ENCODE results near the gene TNFRSF8. TPM values are rescaled to one million over a fixed set of nuclear protein-coding genes. Genes with fewer than 3 reads are reported as not detected.

The TNFRSF8 gene
- total RNA-seq, 1 experiment from 2014 or later = 0.13 TPM

- no peaks in the 10 kb centered on the region for H3K36me3 ChIP-seq (ENCODE audit: control insufficient read depth, insufficient read depth, low read length)
- POLR2A ChIA-PET = no interaction called here
- no peaks in the 10 kb centered on the region; the same call in 1 of the 2 replicates for H3K4me1 ChIP-seq (ENCODE audit: control insufficient read depth, insufficient read depth, low read length)
- CTCF ChIA-PET = no interaction called here
- H3K27ac ChIP-seq (ENCODE audit: low read length) = no peak overlapping the region
- no peak overlapping the region for H3K4me3 ChIP-seq (ENCODE audit: low read depth in 2 of 2, low read length in 2 of 2)
- intact Hi-C loops (cut with micrococcal nuclease; ENCODE audit: unreplicated experiment) = no loop called here
- H3K9me3 ChIP-seq (ENCODE audit: control insufficient read depth, insufficient read depth, low read depth, low read length) = no peaks in the 10 kb centered on the region
- no TSS peak for BruUV-seq (replicated peaks)
- no peak for TF ChIP-seq TCF7L2 (IDR thresholded peaks at IDR 0.05; ENCODE audit: low read depth, low read length)
- TF ChIP-seq POLR2AphosphoS5 (IDR thresholded peaks at IDR 0.05; ENCODE audit: low read depth, low read length) = no peak
- TF ChIP-seq CTCF (IDR thresholded peaks at IDR 0.05) = no peak
- TF ChIP-seq REST (IDR thresholded peaks at IDR 0.05; ENCODE audit: insufficient read depth in 1 of 2, low read depth in 2 of 2, low read length in 1 of 2) = no peak
- no peak for TF ChIP-seq SIN3A (IDR thresholded peaks at IDR 0.05; ENCODE audit: borderline replicate concordance, insufficient read depth, low read depth, low read length)
- DNase-seq (ENCODE audit: low read depth, low spot score) (no peak), ATAC-seq (no peak)
- in situ Hi-C loops (cut with HindIII; ENCODE audit: low pct_unique_long_range_greater_than_20kb, low sequenced_read_pairs) = no loop called here
- H3K27me3 ChIP-seq (ENCODE audit: control insufficient read depth, insufficient read depth, low read length) = no peaks in the 10 kb centered on the region
These were observed 15.8 kb upstream of the TNFRSF8 start for GRCh38 chr1:12047120-12047876.

- Histone ChIP-seq H3K9me3 (ENCODE audit: control insufficient read depth, insufficient read depth, low read depth, low read length) (no peaks in the 10 kb centered on the region), H3K4me1 (ENCODE audit: control insufficient read depth, insufficient read depth, low read length) (no peaks in the 10 kb centered on the region; the same call in 1 of the 2 replicates), H3K4me3 (ENCODE audit: low read depth in 2 of 2, low read length in 2 of 2) (no peak overlapping the region), H3K27ac (ENCODE audit: low read length) (no peak overlapping the region), H3K36me3 (ENCODE audit: control insufficient read depth, insufficient read depth, low read length) (no peaks in the 10 kb centered on the region), H3K27me3 (ENCODE audit: control insufficient read depth, insufficient read depth, low read length) (no peaks in the 10 kb centered on the region)
- no peak for DNase-seq (ENCODE audit: low read depth, low spot score)
- ChIA-PET CTCF (no interaction called here), POLR2A (interaction anchor here (1.0 kb wide), 1 partner anchor 139 kb away, joined by 4 read pairs; no protein-coding TSS in a partner anchor)
- no TSS peak for BruUV-seq (replicated peaks)
- TF ChIP-seq CTCF (IDR thresholded peaks at IDR 0.05) (no peak), POLR2AphosphoS5 (IDR thresholded peaks at IDR 0.05; ENCODE audit: low read depth, low read length) (no peak), REST (IDR thresholded peaks at IDR 0.05; ENCODE audit: insufficient read depth in 1 of 2, low read depth in 2 of 2, low read length in 1 of 2) (no peak), TCF7L2 (IDR thresholded peaks at IDR 0.05; ENCODE audit: low read depth, low read length) (no peak), SIN3A (IDR thresholded peaks at IDR 0.05; ENCODE audit: borderline replicate concordance, insufficient read depth, low read depth, low read length) (no peak)
- intact Hi-C loops (cut with micrococcal nuclease; ENCODE audit: unreplicated experiment) = no loop called here
- in situ Hi-C loops (cut with HindIII; ENCODE audit: low pct_unique_long_range_greater_than_20kb, low sequenced_read_pairs) = no loop called here
- no peak for ATAC-seq
These were observed 14.7 kb upstream of the TNFRSF8 start for GRCh38 chr1:12048372-12048771.

Measured in Panc1 (cell line).